BJ (cell line): ENCODE data around the gene ADAMTS17. TPM values are rescaled to one million over a fixed set of nuclear protein-coding genes. Genes with fewer than 3 reads are reported as not detected.

Experiments used
- CTCF ChIA-PET: fragments of 350-600 bp; formaldehyde crosslinking; extraction: SDS; loops from one replicate; lab custom pipeline; 2021; ENCODE audit warnings: antibody characterized with exemption, inconsistent platforms; lab: Yijun Ruan, JAX
- POLR2A ChIA-PET: fragments of 300-600 bp; sonication (Branson Sonifier 250); formaldehyde crosslinking; extraction: SDS; loops from one replicate; lab custom pipeline; 2021; ENCODE audit warnings: antibody characterized with exemption; lab: Charles Lee
- DNase-seq: peaks from one replicate; pipeline ENCODE4 v3.0.0-alpha.2; 2011; ENCODE audit warnings: low read depth
- H3K27me3 ChIP-seq: 2 replicates; pipeline ENCODE4 v1.6.0; 2011; ENCODE audit warnings: low read length; ENCODE audit not compliant: control insufficient read depth, insufficient read depth
- H3K36me3 ChIP-seq: 2 replicates; pipeline ENCODE4 v1.5.1; 2011; ENCODE audit warnings: low read length; ENCODE audit not compliant: control insufficient read depth, insufficient read depth
- H3K4me3 ChIP-seq: 2 replicates; pipeline ENCODE4 v1.5.1; 2011; ENCODE audit warnings: low read depth, mild to moderate bottlenecking, control low read depth, low read length
- CTCF ChIP-seq: IDR thresholded peaks from 2 replicates; pipeline ENCODE4 v1.5.1; 2011; ENCODE audit warnings: low read depth, mild to moderate bottlenecking, control low read depth, inconsistent platforms, low read length, moderate library complexity; ENCODE audit not compliant: insufficient read depth
- polyA plus RNA-seq: library from polyadenylated mRNA; depleted of rRNA; stranded (reverse); fragments of >200 nt; gene quantifications from 2 replicates; pipeline ENCODE4 v1.2.3, GENCODE V29; 2011

The ADAMTS17 gene
- polyA plus RNA-seq, 1 experiment: not detected

- Histone ChIP-seq H3K36me3 (no peaks in the 10 kb centered on the region), H3K27me3 (no peaks in the 10 kb centered on the region), H3K4me3 (no peak overlapping the region)
- no peak for TF ChIP-seq CTCF
- no peak for DNase-seq
- POLR2A ChIA-PET: no interaction called here
- CTCF ChIA-PET: no interaction called here
Measured at GRCh38 chr15:100373942-100374341, 32.2 kb upstream of the ADAMTS17 start.

GRCh38 chr15:100373120-100373896 lies 31.5 kb upstream of the ADAMTS17 start:
- H3K4me3 ChIP-seq: no peak overlapping the region
- ChIA-PET POLR2A (no interaction called here), CTCF (no interaction called here)
- H3K36me3 ChIP-seq: no peaks in the 10 kb centered on the region
- DNase-seq: no peak
- no peak for TF ChIP-seq CTCF
- no peaks in the 10 kb centered on the region for H3K27me3 ChIP-seq

- Histone ChIP-seq H3K27me3 (no peaks in the 10 kb centered on the region), H3K36me3 (no peaks in the 10 kb centered on the region), H3K4me3 (no peak overlapping the region)
- ChIA-PET POLR2A (no interaction called here), CTCF (no interaction called here)
- DNase-seq: no peak
- no peak for TF ChIP-seq CTCF
Measured at GRCh38 chr15:100372739-100373119, 31.0 kb upstream of the ADAMTS17 start.

GRCh38 chr15:100355342-100355741 lies 13.6 kb upstream of the ADAMTS17 start:
- Histone ChIP-seq H3K4me3 (no peak overlapping the region), H3K36me3 (no peaks in the 10 kb centered on the region), H3K27me3 (no peaks in the 10 kb centered on the region)
- TF ChIP-seq CTCF: no peak
- DNase-seq: no peak
- POLR2A ChIA-PET: no interaction called here
- CTCF ChIA-PET: no interaction called here

GRCh38 chr15:100353449-100353848 lies 11.7 kb upstream of the ADAMTS17 start:
- no peaks in the 10 kb centered on the region for H3K27me3 ChIP-seq
- H3K36me3 ChIP-seq: no peaks in the 10 kb centered on the region
- no peak for DNase-seq
- no peak for TF ChIP-seq CTCF
- H3K4me3 ChIP-seq: no peak overlapping the region
- POLR2A ChIA-PET: no interaction called here
- CTCF ChIA-PET: no interaction called here
